Hepatocyte (in vitro differentiated cells): ENCODE data around the gene IRF2. TPM values are rescaled to one million over a fixed set of nuclear protein-coding genes. Genes with fewer than 3 reads are reported as not detected.

Source experiments
- DNase-seq: peaks from one replicate; pipeline ENCODE4 v3.0.0-alpha.2; 2016; ENCODE audit warnings: low spot score
- H2AFZ ChIP-seq: fragments of 200-600 bp; sonication (generic); 2 replicates; pipeline ENCODE4 v1.6.0; 2016; ENCODE audit warnings: antibody characterized with exemption, mild to moderate bottlenecking
- H3K27ac ChIP-seq: fragments of 200-600 bp; sonication (generic); 2 replicates; pipeline ENCODE4 v1.5.1; 2016; ENCODE audit warnings: mild to moderate bottlenecking
- H3K27me3 ChIP-seq: fragments of 200-600 bp; sonication (generic); 2 replicates; pipeline ENCODE4 v1.6.1; 2016
- H3K36me3 ChIP-seq: fragments of 200-600 bp; sonication (generic); replicated peaks from 2 replicates; pipeline ENCODE4 v1.5.1; 2016; ENCODE audit warnings: low read depth; ENCODE audit not compliant: insufficient read depth
- H3K4me1 ChIP-seq: fragments of 200-600 bp; sonication (generic); 2 replicates; pipeline ENCODE4 v1.5.1; 2016; ENCODE audit warnings: mild to moderate bottlenecking, moderate library complexity; ENCODE audit not compliant: insufficient read depth
- H3K4me2 ChIP-seq: fragments of 200-600 bp; sonication (generic); 2 replicates; pipeline ENCODE4 v1.6.0; 2016
- H3K4me3 ChIP-seq: fragments of 200-600 bp; sonication (generic); 2 replicates; pipeline ENCODE4 v1.5.1; 2016; ENCODE audit warnings: mild to moderate bottlenecking
- H3K79me2 ChIP-seq: fragments of 200-600 bp; sonication (generic); 2 replicates; pipeline ENCODE4 v1.6.0; 2017; ENCODE audit warnings: mild to moderate bottlenecking
- H3K9me2 ChIP-seq: fragments of 200-600 bp; sonication (generic); replicated peaks from 2 replicates; pipeline ENCODE4 v1.6.0; 2017; ENCODE audit warnings: mild to moderate bottlenecking; ENCODE audit not compliant: insufficient read depth
- H3K9me3 ChIP-seq: fragments of 200-600 bp; sonication (generic); 2 replicates; pipeline ENCODE4 v1.5.1; 2016; ENCODE audit warnings: low read depth, mild to moderate bottlenecking
- H4K20me1 ChIP-seq: fragments of 200-600 bp; sonication (generic); 2 replicates; pipeline ENCODE4 v1.6.0; 2016; ENCODE audit warnings: mild to moderate bottlenecking; ENCODE audit not compliant: insufficient read depth, poor library complexity, severe bottlenecking
- EZH2 ChIP-seq: fragments of 200-600 bp; sonication (generic); IDR thresholded peaks from 2 replicates; pipeline ENCODE4 v1.6.1; 2016; ENCODE audit warnings: antibody characterized with exemption, mild to moderate bottlenecking, borderline replicate concordance
- EZH2phosphoT487 ChIP-seq: fragments of 200-600 bp; sonication (generic); IDR thresholded peaks from one replicate; pipeline ENCODE4 v1.6.1; 2018; ENCODE audit warnings: antibody characterized with exemption, mild to moderate bottlenecking, low read depth, moderate library complexity; ENCODE audit not compliant: unreplicated experiment, severe bottlenecking
- WGBS: methylation state at CpG from one replicate; pipeline ENCODE4 v1.1.6; 2016; ENCODE audit warnings: low lambda C conversion rate; ENCODE audit errors: missing lambda C conversion rate; 5-methylcytosine and 5-hydroxymethylcytosine counted together
- polyA plus RNA-seq: library from polyadenylated mRNA; unstranded; fragments of >200 nt; fragmentation: Nextera tagmentation; extraction: Ambion mirVana; gene quantifications from 2 replicates; pipeline ENCODE4 v1.2.1, GENCODE V29; 2016
- total RNA-seq: library from RNA; depleted of rRNA; stranded (reverse); fragments of >200 nt; gene quantifications from 2 replicates; pipeline ENCODE4 v1.2.3, GENCODE V29; 2014
- TF ChIP-seq, protein P1 (sequence below): fragments of 200-600 bp; sonication (generic); IDR thresholded peaks from 2 replicates; pipeline ENCODE4 v1.5.1; 2016; ENCODE audit warnings: antibody characterized with exemption, mild to moderate bottlenecking; ENCODE audit not compliant: poor library complexity

Gene IRF2
- total and polyA plus RNA-seq, 2 experiments from 2014 or later, result 17.7 to 41.1 TPM

DNA sequence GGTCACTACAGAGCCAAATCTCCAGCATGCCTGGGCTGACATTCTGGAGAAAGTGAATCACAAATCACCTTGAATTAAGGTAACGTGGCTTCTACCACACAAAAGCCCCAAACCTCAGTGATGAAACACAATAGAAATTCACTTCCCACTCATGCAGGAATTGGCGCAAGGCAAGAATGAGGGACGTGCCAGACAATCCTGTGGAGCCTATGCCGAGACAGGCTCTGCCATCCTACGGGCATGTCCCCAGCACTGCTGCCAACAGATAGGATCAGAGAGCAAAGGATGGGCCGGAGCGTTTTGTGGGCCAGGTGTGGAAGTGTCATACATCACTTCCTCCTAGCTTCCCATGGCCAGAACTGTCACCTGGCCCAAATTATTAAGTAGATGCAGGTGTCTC, 118.0 kb downstream of the IRF2 start:
- Histone ChIP-seq H3K4me1 (peaks cover 23% of the 10 kb centered on the region), H3K27ac (no peak overlapping the region), H3K27me3 (no peaks in the 10 kb centered on the region), H3K9me3 (no peaks in the 10 kb centered on the region), H3K4me3 (no peak overlapping the region), H3K79me2 (no peaks in the 10 kb centered on the region), H4K20me1 (no peaks in the 10 kb centered on the region), H3K9me2 (no peaks in the 10 kb centered on the region), H3K4me2 (no peak overlapping the region), H3K36me3 (no peaks in the 10 kb centered on the region), H2AFZ (no peak overlapping the region)
- DNase-seq, result no peak
- TF ChIP-seq EZH2phosphoT487 (no peak), EZH2 (no peak)
- TF ChIP-seq, protein P1, sequence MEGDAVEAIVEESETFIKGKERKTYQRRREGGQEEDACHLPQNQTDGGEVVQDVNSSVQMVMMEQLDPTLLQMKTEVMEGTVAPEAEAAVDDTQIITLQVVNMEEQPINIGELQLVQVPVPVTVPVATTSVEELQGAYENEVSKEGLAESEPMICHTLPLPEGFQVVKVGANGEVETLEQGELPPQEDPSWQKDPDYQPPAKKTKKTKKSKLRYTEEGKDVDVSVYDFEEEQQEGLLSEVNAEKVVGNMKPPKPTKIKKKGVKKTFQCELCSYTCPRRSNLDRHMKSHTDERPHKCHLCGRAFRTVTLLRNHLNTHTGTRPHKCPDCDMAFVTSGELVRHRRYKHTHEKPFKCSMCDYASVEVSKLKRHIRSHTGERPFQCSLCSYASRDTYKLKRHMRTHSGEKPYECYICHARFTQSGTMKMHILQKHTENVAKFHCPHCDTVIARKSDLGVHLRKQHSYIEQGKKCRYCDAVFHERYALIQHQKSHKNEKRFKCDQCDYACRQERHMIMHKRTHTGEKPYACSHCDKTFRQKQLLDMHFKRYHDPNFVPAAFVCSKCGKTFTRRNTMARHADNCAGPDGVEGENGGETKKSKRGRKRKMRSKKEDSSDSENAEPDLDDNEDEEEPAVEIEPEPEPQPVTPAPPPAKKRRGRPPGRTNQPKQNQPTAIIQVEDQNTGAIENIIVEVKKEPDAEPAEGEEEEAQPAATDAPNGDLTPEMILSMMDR, result no peak
- WGBS, result 99% methylated on average over 7 of the region's 7 CpGs

DNA sequence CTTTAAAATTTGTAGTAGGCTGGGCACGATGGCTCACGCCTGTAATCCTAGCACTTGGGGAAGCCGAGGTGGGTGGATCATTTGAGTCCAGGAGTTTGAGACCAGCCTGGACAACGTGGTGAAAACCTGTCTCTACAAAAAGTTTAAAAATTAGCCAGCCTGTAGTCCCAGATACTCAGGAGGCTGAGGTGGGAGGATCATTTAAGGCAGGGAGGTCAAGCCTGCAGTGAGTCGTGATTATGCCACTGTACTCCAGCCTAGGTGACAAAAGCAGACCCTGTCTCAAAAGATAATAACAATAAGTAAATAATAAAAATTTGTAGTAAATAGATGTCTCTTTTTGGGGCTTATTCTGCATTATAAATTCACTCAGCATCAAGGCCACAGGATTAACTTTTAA, 118.5 kb downstream of the IRF2 start:
- no peak overlapping the region for H2AFZ ChIP-seq

DNA sequence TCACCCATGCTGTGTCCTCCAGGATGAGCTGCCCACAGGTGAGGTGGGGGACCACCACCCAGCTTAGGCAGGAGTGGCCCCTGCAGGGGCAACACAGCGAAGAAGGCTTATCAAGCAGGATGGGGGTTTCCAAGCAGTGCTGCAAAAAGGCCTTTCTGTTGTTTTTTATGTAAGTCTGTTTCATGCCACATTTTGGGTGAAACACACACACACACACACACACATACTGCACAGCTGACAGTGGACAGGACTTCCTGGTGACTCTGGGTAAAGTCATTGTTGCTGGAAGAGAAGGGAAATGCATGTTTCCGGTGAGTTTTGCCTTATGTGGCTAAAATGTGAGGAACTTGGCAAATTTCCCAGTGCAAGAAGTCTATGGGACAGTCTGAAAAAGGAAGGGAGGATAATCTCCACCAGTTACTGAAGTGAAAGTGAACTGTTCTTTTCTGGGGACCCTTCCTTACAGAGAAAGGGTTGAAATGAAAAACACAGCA, 119.2 kb downstream of the IRF2 start:
- Histone ChIP-seq H3K79me2 (no peaks in the 10 kb centered on the region), H2AFZ (no peak overlapping the region), H3K4me3 (no peak overlapping the region), H3K36me3 (no peaks in the 10 kb centered on the region), H3K4me1 (peaks cover 23% of the 10 kb centered on the region), H4K20me1 (no peaks in the 10 kb centered on the region), H3K27ac (peak overlapping the region; percentile 59), H3K9me3 (no peaks in the 10 kb centered on the region), H3K4me2 (peak overlapping the region; percentile 24), H3K9me2 (no peaks in the 10 kb centered on the region), H3K27me3 (no peaks in the 10 kb centered on the region)
- peak; percentile 56 for DNase-seq
- TF ChIP-seq, protein P1, result no peak
- no peak for TF ChIP-seq EZH2phosphoT487
- TF ChIP-seq EZH2, result no peak
- 48% methylated on average over 2 of the region's 2 CpGs for WGBS

More for the DNA sequence above, 118.5 kb downstream of the IRF2 start:
- peak overlapping the region; percentile 59 for H3K27ac ChIP-seq
- no peak overlapping the region for H3K4me3 ChIP-seq
- 80% methylated on average over 5 of the region's 5 CpGs for WGBS
- TF ChIP-seq EZH2phosphoT487 (no peak), EZH2 (no peak)
- TF ChIP-seq, protein P1, result no peak
- no peaks in the 10 kb centered on the region for H3K27me3 ChIP-seq
- peaks cover 23% of the 10 kb centered on the region for H3K4me1 ChIP-seq
- no peaks in the 10 kb centered on the region for H3K9me3 ChIP-seq
- no peaks in the 10 kb centered on the region for H3K9me2 ChIP-seq
- DNase-seq, result no peak
- H3K79me2 ChIP-seq, result no peaks in the 10 kb centered on the region
- no peaks in the 10 kb centered on the region for H4K20me1 ChIP-seq
- no peaks in the 10 kb centered on the region for H3K36me3 ChIP-seq
- H3K4me2 ChIP-seq, result no peak overlapping the region

DNA sequence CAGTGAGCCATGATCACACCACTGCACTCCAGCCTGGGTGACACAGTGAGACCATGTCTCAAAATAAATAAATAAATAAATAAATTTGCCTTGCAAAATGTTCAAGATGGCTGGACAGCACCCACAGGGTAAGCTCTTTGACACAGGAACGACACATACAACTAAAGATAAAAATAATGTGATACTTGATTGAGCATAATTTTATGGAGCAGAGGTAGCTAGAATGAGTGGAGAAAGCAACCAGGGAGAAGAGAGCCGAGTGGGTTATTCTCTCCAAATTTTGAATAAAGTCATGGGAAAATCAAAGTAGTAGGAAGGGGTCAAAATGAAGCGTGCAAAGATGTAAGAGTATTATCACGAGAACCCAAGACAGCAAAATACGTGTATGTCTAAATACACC, 121.5 kb downstream of the IRF2 start:
- Histone ChIP-seq H3K27ac (no peak overlapping the region), H3K9me3 (no peaks in the 10 kb centered on the region), H3K27me3 (no peaks in the 10 kb centered on the region), H3K4me2 (no peak overlapping the region), H3K4me1 (peaks cover 27% of the 10 kb centered on the region), H3K79me2 (no peaks in the 10 kb centered on the region), H2AFZ (no peak overlapping the region), H3K36me3 (no peaks in the 10 kb centered on the region), H4K20me1 (no peaks in the 10 kb centered on the region), H3K9me2 (no peaks in the 10 kb centered on the region), H3K4me3 (no peak overlapping the region)
- no peak for TF ChIP-seq EZH2phosphoT487
- TF ChIP-seq, protein P1, result no peak
- no peak for TF ChIP-seq EZH2
- DNase-seq, result no peak
- 97% methylated on average over 5 of the region's 5 CpGs for WGBS
